Fibroblast of villous mesenchyme (primary cell): ENCODE results near the gene PAX8. TPM values are rescaled to one million over a fixed set of nuclear protein-coding genes. Genes with fewer than 3 reads are reported as not detected.

ENCODE experiments used
- DNase-seq: peaks from one replicate; pipeline ENCODE4 v3.0.0-alpha.2; 2010; ENCODE audit warnings: low read depth
- H3K4me3 ChIP-seq: 2 replicates; pipeline ENCODE4 v1.5.1; 2011; ENCODE audit warnings: low read depth, mild to moderate bottlenecking, low read length
- total RNA-seq: library from RNA; depleted of rRNA; stranded (reverse); fragments of >200 nt; gene quantifications from 2 replicates; pipeline ENCODE4 v1.2.3, GENCODE V29; 2012
- TF ChIP-seq, protein P1 (sequence below): IDR thresholded peaks from 2 replicates; pipeline ENCODE4 v1.5.1; 2012; ENCODE audit warnings: low read depth, mild to moderate bottlenecking, low read length; ENCODE audit not compliant: insufficient read depth

Gene PAX8
- total RNA-seq, 1 donor, result 1.3 TPM

DNA sequence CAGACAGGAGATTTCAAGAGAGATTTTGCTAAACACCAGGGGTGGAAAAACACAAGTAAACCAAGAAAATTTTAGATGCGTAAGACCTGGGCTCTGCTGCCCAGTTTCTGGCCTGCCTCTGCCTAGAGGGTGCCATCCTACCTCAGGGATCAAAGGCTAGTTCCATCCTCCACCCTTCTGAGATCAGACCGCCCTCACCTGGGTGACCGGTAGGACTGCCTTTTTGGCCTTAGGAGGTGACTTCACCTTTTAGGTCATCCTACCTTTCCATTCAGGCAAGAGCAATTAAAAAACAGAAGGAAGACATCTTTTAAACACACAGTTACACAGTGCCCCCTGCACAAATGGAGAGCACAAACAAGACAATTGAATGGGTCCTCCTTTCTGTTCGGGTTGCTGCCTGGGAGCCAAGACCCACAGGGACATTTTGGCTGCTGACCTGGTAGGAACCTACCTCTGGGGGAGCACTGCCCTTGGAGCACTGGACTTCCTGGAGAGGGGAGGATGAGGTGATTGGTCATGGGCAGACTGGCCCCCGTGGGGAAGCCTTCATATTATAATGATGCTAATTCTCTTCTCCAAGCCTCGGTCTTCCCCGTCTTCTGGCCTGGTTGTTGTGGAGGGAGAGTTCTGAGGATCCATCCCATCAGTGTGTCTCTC, 101.9 kb downstream of the PAX8 start:
- DNase-seq, result no peak
- no peak overlapping the region for H3K4me3 ChIP-seq
- TF ChIP-seq, protein P1, sequence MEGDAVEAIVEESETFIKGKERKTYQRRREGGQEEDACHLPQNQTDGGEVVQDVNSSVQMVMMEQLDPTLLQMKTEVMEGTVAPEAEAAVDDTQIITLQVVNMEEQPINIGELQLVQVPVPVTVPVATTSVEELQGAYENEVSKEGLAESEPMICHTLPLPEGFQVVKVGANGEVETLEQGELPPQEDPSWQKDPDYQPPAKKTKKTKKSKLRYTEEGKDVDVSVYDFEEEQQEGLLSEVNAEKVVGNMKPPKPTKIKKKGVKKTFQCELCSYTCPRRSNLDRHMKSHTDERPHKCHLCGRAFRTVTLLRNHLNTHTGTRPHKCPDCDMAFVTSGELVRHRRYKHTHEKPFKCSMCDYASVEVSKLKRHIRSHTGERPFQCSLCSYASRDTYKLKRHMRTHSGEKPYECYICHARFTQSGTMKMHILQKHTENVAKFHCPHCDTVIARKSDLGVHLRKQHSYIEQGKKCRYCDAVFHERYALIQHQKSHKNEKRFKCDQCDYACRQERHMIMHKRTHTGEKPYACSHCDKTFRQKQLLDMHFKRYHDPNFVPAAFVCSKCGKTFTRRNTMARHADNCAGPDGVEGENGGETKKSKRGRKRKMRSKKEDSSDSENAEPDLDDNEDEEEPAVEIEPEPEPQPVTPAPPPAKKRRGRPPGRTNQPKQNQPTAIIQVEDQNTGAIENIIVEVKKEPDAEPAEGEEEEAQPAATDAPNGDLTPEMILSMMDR, result no peak

DNA sequence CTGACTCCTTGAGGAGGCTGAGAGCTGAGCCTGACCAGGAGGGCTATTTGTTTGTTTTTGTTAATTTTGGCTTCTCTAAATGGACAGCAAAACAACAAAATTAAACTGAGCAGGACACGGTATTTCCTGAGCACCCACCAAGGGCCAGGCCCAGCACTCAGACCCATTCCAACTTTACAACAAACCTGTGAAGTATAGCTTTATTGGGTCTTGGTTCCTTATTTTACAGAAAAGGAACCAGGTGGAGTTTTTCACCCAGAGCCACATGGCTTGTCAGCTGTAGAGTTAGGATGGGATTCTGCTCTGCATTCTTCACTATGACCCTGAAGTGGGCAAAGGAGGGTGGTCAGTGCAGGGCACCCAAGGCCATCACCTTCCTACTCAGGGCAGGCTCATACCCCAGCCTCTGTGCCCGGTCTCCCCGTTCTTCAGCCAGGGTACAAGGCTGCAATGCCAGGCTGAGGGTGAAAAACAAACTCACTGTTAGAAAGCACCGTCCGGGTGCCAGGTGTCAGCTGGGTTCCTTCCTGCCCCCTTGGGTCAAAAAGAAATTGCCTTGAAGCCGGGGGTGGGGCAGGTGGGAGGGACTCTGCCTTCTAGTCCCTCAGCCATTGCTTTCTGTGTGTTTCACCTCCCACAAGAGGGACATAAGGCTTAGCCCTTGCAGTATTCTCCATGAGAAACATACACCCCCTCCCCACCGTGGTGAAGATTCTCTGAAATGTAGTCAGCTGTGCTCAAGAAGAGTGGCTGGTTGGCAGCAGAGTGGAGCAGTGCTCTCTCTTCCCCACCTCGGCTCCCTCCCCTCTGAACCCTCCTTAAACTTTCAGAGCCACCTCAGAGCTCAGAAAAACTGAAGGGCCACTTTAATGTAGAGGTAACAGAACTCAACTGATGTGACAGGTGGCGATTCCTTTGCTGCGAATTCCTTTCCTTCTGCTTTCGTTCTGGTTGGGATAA, 102.7 kb downstream of the PAX8 start:
- no peak overlapping the region for H3K4me3 ChIP-seq
- TF ChIP-seq, protein P1, result no peak
- no peak for DNase-seq

DNA sequence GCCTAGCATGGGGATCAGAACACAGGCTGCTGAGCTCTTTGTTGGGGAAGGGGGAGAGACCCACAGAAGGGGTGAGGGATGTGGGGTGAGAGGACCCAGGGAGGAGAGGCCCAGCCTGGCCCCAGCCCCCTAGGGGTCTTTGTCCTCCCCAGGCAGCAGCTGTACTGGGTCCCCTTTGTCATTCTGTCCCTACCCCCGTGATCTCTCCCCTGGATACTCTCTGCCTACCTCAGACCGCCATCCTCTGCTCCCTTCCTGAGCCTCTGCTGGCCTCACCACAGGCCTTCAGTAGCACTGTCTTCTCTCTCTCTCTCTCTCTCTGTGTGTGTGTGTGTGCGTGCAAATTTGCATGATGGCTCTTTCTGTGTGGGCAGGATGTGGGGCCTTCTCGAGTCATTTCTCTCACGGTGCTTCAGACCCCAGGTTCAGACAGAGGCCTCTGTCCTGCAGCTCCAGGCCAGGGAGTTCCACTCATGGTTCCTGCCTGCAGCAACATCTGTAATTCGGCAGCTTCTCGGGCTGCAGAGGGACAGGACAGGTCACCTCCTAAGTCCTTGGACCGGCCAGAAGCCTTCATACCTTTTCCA, 103.6 kb downstream of the PAX8 start:
- H3K4me3 ChIP-seq, result no peak overlapping the region
- DNase-seq, result no peak
- TF ChIP-seq, protein P1, result no peak

DNA sequence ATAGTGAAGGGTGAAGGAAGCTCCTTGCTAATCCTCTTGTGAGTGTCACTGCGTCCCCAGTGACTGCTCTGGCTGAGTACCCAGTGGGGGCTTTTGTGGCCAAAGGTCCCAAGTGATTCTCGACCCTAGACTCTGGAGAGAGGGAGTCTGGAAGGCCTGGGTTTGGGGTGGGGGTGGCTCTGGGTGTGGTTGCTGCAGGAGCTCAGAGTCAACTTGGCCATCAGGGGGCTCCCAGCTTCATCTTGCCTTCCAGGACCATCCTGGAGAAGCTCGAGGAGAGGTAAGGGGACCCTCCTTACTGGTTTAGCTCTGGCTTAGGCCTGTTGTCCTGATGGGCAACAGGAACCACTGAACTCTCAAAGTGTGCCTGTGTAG, 104.4 kb downstream of the PAX8 start:
- no peak for DNase-seq
- H3K4me3 ChIP-seq, result no peak overlapping the region
- TF ChIP-seq, protein P1, result no peak

DNA sequence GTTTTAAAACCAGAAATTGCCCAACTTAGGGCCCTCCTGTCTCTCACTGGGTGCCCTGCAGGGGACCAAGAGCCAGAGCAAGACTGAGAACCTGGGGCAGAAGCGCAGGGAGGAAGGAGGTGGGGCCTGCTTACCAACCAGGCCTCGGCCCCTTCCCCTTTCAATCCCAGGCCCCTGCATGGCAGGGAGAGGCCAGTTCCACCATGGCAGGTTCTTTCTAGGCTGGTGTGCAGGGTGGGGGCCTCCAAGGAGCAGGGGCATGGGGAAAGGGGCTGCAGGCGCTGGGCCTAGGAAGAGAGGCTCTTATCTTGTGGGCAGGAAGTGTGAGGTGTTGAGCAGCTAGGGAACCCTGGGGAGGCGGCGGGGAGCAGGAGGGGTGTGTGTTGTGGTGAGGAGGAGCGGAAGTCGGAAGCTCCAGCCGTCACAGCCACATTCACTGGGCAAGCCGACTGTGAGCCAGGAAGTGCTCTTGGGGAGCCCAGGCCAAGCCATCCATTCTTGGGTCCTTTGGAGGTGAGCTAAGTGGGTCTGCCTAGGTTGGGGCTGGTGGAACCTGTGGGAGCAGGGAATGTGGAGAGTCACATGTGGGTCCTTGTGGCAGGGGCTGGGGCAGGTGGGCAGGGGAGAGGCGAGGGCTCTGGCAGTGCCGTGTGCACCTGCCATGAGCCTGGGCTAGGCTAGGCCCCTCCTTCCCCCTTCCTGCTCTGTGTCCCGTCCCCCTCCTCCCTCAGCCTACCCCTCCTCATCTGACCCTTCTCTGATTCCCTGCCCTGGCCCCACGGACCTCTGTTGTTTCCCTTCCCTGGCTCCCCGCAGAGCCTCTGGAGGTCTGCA, 105.0 kb downstream of the PAX8 start, which contains the start of gene PSD4:
PSD4 (plus strand) TSS at position 430 of the 834 bp plus-strand sequence. CDS start 8,486 bp downstream, outside the sequence.
- TF ChIP-seq, protein P1, result no peak
- DNase-seq, result no peak
- H3K4me3 ChIP-seq, result no peak within 1 kb of the TSS
